ENCODE results near the gene ADAMTS18. TPM values are rescaled to one million over a fixed set of nuclear protein-coding genes. Genes with fewer than 3 reads are reported as not detected.

ADAMTS18 gene
- total RNA-seq, 2 donors from 2014 or later: 0.52 to 2.6 TPM

DNA sequence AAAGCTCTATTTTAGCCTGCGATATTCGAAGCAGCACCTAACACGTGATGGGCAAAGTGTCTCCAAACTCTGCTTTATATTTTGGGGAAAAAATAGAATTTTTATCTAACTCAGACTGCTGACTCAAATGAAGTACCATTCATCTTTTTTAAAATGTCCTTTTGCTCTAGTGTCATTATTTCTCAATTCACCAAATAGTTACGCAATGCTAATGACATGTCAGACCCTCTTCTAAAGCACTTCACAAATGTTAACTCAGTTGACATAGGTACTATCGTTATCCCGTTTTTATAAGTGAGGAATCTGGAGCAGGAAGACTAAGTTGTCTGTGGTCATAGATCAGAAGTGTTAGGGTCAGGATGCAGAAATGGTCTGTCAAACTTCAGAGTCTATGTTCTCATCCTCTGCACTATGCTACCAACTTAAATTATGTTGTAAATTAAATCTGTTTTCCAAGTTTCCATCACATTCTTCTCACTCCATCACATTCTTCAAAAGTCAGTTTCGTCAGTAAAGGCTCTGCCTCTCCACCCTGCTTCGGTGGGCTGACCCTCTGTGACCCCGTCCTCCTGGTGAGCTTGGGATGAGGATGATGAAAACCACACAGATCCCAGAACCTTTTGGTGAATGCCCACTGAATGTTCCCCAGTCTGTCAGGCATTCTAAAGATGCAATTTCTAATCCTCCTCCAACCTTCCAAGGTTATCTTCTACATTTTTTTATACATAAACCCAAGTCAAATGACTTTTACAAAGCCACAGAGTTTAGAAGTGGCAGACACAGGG lies 102.8 kb downstream of the ADAMTS18 start:
- WGBS, 2 donors: 55 to 56% methylated on average over 9 of the region's 9 CpGs
- intact Hi-C loops (cut with DNase I): no loop called here
- H3K4me1 ChIP-seq: peaks cover 6% of the 10 kb centered on the region
- no peak overlapping the region for H3K4me3 ChIP-seq
- no peak for TF ChIP-seq POLR2A (IDR thresholded peaks at IDR 0.05)
- TF ChIP-seq, protein P1, sequence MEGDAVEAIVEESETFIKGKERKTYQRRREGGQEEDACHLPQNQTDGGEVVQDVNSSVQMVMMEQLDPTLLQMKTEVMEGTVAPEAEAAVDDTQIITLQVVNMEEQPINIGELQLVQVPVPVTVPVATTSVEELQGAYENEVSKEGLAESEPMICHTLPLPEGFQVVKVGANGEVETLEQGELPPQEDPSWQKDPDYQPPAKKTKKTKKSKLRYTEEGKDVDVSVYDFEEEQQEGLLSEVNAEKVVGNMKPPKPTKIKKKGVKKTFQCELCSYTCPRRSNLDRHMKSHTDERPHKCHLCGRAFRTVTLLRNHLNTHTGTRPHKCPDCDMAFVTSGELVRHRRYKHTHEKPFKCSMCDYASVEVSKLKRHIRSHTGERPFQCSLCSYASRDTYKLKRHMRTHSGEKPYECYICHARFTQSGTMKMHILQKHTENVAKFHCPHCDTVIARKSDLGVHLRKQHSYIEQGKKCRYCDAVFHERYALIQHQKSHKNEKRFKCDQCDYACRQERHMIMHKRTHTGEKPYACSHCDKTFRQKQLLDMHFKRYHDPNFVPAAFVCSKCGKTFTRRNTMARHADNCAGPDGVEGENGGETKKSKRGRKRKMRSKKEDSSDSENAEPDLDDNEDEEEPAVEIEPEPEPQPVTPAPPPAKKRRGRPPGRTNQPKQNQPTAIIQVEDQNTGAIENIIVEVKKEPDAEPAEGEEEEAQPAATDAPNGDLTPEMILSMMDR (IDR thresholded peaks at IDR 0.05): no peak
- DNase-seq: no peak
- H3K36me3 ChIP-seq (replicated peaks in 1 of 2; ENCODE audit: insufficient read depth in 1 of 2, low read depth in 2 of 2): no peaks in the 10 kb centered on the region
- no peak for ATAC-seq
- no peaks in the 10 kb centered on the region for H3K27me3 ChIP-seq
- no peak overlapping the region for H3K27ac ChIP-seq
- no peaks in the 10 kb centered on the region for H3K9me3 ChIP-seq

DNA sequence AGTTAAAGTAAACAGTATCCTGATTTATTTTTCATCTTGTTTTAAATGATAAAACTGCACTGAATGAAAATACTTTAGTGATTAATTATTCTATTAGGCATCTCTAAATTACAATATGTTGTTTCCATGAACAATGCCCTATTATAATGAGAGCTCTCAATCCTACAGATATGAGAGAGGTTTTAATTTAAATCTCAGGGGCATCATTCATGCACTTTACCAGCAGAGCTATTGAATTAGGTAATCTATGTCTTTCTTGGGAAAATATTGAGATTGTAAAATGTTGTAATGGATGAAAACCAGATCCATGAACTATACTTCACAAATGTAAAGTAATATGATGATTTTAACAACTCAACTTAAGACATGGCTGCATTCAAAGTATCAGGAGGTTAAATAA lies 103.8 kb downstream of the ADAMTS18 start:
- DNase-seq (no peak), ATAC-seq (no peak)
- Histone ChIP-seq H3K27ac (no peak overlapping the region), H3K27me3 (no peaks in the 10 kb centered on the region), H3K4me1 (peaks cover 5% of the 10 kb centered on the region), H3K9me3 (no peaks in the 10 kb centered on the region), H3K36me3 (replicated peaks in 1 of 2; ENCODE audit: insufficient read depth in 1 of 2, low read depth in 2 of 2) (no peaks in the 10 kb centered on the region), H3K4me3 (no peak overlapping the region)
- TF ChIP-seq, protein P1 (IDR thresholded peaks at IDR 0.05): no peak
- TF ChIP-seq POLR2A (IDR thresholded peaks at IDR 0.05): no peak
- intact Hi-C loops (cut with DNase I): no loop called here

DNA sequence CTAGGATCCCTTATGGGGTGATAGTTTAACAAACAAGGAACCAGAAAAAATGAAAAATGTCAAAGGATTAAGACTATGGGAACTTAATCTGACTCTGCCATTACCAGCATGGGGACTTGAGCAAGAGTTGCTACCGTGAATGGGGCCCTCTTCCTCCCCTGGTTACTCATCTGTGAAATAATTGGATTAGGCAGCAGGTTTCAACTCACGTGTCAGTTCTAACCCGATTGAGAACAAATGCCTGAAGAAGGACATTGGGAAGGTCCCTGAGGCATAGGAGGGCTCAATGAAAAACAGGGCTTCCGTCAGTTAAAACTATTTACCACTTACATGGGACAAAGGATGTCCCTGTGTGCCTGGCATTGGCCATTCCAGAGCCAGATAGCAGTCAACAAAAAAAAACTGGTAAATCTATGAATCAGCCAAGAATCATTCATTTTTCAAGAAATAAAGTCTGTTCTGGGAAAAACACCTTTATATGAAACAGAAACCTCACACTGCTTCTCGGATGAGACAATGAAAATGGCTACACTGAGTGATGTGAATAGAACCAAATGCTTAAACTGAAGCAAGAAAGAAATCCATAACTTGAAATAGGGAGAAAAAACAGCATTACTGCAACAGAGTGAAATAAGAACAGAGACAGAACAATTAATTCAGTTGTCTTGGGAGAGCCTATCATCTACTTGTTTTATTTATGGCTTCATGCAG lies 104.3 kb downstream of the ADAMTS18 start:
- no peak overlapping the region for H3K4me3 ChIP-seq
- TF ChIP-seq, protein P1 (IDR thresholded peaks at IDR 0.05): no peak
- TF ChIP-seq POLR2A (IDR thresholded peaks at IDR 0.05): no peak
- H3K36me3 ChIP-seq (replicated peaks in 1 of 2; ENCODE audit: insufficient read depth in 1 of 2, low read depth in 2 of 2): no peaks in the 10 kb centered on the region
- intact Hi-C loops (cut with DNase I): no loop called here
- no peak for ATAC-seq
- no peaks in the 10 kb centered on the region for H3K9me3 ChIP-seq
- DNase-seq: no peak
- WGBS, 2 donors: 39 to 57% methylated on average over 5 of the region's 5 CpGs
- no peak overlapping the region for H3K27ac ChIP-seq
- H3K4me1 ChIP-seq: no peaks in the 10 kb centered on the region
- H3K27me3 ChIP-seq: no peaks in the 10 kb centered on the region

DNA sequence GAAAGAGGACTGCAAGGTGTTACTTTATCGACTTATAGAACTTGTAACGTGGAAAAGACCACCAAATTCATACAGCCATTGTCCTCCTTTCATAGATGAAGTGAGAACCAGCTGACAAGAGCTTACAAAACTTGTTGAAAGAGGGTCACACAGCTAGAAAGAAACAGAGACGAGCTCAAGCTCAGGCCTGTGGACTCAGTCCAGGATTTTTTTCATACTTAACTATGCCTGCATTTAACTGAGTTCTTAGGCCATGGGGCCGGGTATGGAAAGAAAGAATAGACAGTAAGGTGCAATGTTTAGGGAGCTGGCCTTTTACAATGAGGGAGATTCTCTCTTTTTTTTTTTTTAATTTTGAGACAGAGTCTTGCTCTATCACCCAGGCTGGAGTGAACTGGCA lies 106.1 kb downstream of the ADAMTS18 start:
- DNase-seq: no peak
- ATAC-seq: no peak
- Histone ChIP-seq H3K27me3 (no peaks in the 10 kb centered on the region), H3K4me3 (no peak overlapping the region), H3K9me3 (no peaks in the 10 kb centered on the region), H3K36me3 (replicated peaks in 1 of 2; ENCODE audit: insufficient read depth in 1 of 2, low read depth in 2 of 2) (no peaks in the 10 kb centered on the region), H3K4me1 (no peaks in the 10 kb centered on the region), H3K27ac (no peak overlapping the region)
- intact Hi-C loops (cut with DNase I): no loop called here
- 66 to 69% methylated on average over 4 of the region's 4 CpGs for WGBS, 2 donors
- TF ChIP-seq, protein P1 (IDR thresholded peaks at IDR 0.05): no peak
- no peak for TF ChIP-seq POLR2A (IDR thresholded peaks at IDR 0.05)

Data from body of pancreas (tissue), 4 donors.